Neural progenitor cell (in vitro differentiated cells): ENCODE data around the gene SBSN. TPM values are rescaled to one million over a fixed set of nuclear protein-coding genes. Genes with fewer than 3 reads are reported as not detected.
"Not testable (repeated sequence)": the region's sequence is repeated elsewhere in the genome, so short reads cannot be mapped to it uniquely, and the experiment has no call there.

ENCODE experiments used
- DNase-seq: peaks from one replicate; pipeline ENCODE4 v3.0.0-alpha.2; 2016; ENCODE audit warnings: low spot score
- H2AFZ ChIP-seq: fragments of 200-600 bp; sonication (generic); replicated peaks from 2 replicates; pipeline ENCODE4 v1.6.1; 2016; ENCODE audit warnings: antibody characterized with exemption
- H3F3A ChIP-seq: fragments of 200-600 bp; sonication (generic); 2 replicates; pipeline ENCODE4 v1.6.1; 2016; ENCODE audit warnings: antibody characterized with exemption, low read depth
- H3K27ac ChIP-seq: fragments of 200-600 bp; sonication (generic); 2 replicates; pipeline ENCODE4 v1.5.1; 2016; ENCODE audit warnings: mild to moderate bottlenecking
- H3K27me3 ChIP-seq: fragments of 200-600 bp; sonication (generic); 2 replicates; pipeline ENCODE4 v1.6.1; 2016; ENCODE audit warnings: mild to moderate bottlenecking, moderate library complexity
- H3K36me3 ChIP-seq: fragments of 200-600 bp; sonication (generic); 2 replicates; pipeline ENCODE4 v1.5.1; 2016
- H3K4me1 ChIP-seq: fragments of 200-600 bp; sonication (generic); 2 replicates; pipeline ENCODE4 v1.6.1; 2016; ENCODE audit warnings: mixed run types
- H3K4me2 ChIP-seq: fragments of 200-600 bp; sonication (generic); 2 replicates; pipeline ENCODE4 v1.6.1; 2016
- H3K4me3 ChIP-seq: fragments of 200-600 bp; sonication (generic); 2 replicates; pipeline ENCODE4 v1.5.1; 2016
- H3K79me2 ChIP-seq: fragments of 200-600 bp; sonication (generic); 2 replicates; pipeline ENCODE4 v1.6.1; 2016; ENCODE audit warnings: low read depth
- H3K9ac ChIP-seq: fragments of 200-600 bp; sonication (generic); 2 replicates; pipeline ENCODE4 v1.6.1; 2016
- H3K9me3 ChIP-seq: fragments of 200-600 bp; sonication (generic); 2 replicates; pipeline ENCODE4 v1.5.1; 2016; ENCODE audit warnings: low read depth
- H4K20me1 ChIP-seq: fragments of 200-600 bp; sonication (generic); 2 replicates; pipeline ENCODE4 v1.6.1; 2016; ENCODE audit warnings: low read depth
- H3K27ac Mint-ChIP-seq: 3 replicates; pipeline ENCODE4 v1.8.0; 2021; ENCODE audit warnings: mixed read lengths
- H3K27me3 Mint-ChIP-seq: 2 replicates; pipeline ENCODE4 v1.8.0; 2022; ENCODE audit warnings: low read depth, mild to moderate bottlenecking, inconsistent platforms, moderate library complexity, mixed read lengths; ENCODE audit not compliant: insufficient read depth
- H3K36me3 Mint-ChIP-seq: 3 replicates; pipeline ENCODE4 v1.8.0; 2021; ENCODE audit warnings: mixed read lengths
- H3K4me1 Mint-ChIP-seq: 3 replicates; pipeline ENCODE4 v1.8.0; 2021; ENCODE audit warnings: mixed read lengths
- H3K4me3 Mint-ChIP-seq: 3 replicates; pipeline ENCODE4 v1.8.0; 2021; ENCODE audit warnings: mild to moderate bottlenecking, moderate library complexity, mixed read lengths
- H3K9me3 Mint-ChIP-seq: 3 replicates; pipeline ENCODE4 v1.8.0; 2020; ENCODE audit warnings: mixed read lengths
- EZH2 ChIP-seq: fragments of 200-600 bp; sonication (generic); IDR thresholded peaks from 2 replicates; pipeline ENCODE4 v1.6.1; 2017; ENCODE audit warnings: antibody characterized with exemption, mild to moderate bottlenecking, moderate library complexity
- EZH2phosphoT487 ChIP-seq: fragments of 200-600 bp; sonication (generic); IDR thresholded peaks from 2 replicates; pipeline ENCODE4 v1.6.1; 2017; ENCODE audit warnings: antibody characterized with exemption
- total RNA-seq: library from RNA; depleted of rRNA; stranded (reverse); fragments of >200 nt; gene quantifications from 2 replicates; pipeline ENCODE4 v1.2.3, GENCODE V29; 2015; ENCODE audit warnings: low replicate concordance
- TF ChIP-seq, protein P1 (sequence below): fragments of 200-600 bp; sonication (generic); IDR thresholded peaks from 2 replicates; pipeline ENCODE4 v1.5.1; 2017; ENCODE audit warnings: antibody characterized with exemption, mild to moderate bottlenecking

SBSN gene
- total RNA-seq, 1 donor from 2014 or later, result not detected

DNA sequence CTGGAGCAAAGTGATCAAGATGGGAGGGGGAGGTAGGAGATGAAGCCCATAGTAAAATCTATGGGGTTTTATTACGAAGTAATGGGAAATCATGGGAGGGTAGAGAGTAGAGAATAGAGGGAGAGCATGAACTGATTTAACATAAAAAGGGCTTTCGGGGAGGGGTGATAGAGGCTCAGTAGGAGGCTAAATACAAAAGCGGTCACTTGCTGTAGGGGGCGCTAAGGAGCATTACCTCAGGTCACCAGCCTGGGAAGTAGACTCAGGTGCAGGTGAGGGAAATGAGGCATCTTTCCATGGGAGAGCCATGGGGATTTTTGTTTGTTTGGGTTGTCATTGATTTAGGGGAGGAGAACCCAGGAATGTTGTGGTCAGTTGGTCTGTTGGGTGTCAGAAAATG lies 52.0 kb downstream of the SBSN start:
- DNase-seq, result peak; percentile 35
- H3K79me2 ChIP-seq, result no peaks in the 10 kb centered on the region
- Mint-ChIP-seq H3K4me3 (peak overlapping the region; percentile 8), H3K27ac (no peak overlapping the region), H3K36me3 (no peaks in the 10 kb centered on the region), H3K9me3 (no peaks in the 10 kb centered on the region), H3K4me1 (no peaks in the 10 kb centered on the region), H3K27me3 (peaks cover 4% of the 10 kb centered on the region)
- no peak overlapping the region for H2AFZ ChIP-seq
- no peaks in the 10 kb centered on the region for H3F3A ChIP-seq
- H3K4me3 ChIP-seq, result no peak overlapping the region
- H3K9me3 ChIP-seq, result no peaks in the 10 kb centered on the region
- peaks cover 2% of the 10 kb centered on the region for H3K4me1 ChIP-seq
- H3K9ac ChIP-seq, result no peak overlapping the region
- H3K27ac ChIP-seq, result no peak overlapping the region
- no peaks in the 10 kb centered on the region for H3K36me3 ChIP-seq
- H3K4me2 ChIP-seq, result no peak overlapping the region
- TF ChIP-seq EZH2 (no peak), EZH2phosphoT487 (no peak)
- TF ChIP-seq, protein P1, sequence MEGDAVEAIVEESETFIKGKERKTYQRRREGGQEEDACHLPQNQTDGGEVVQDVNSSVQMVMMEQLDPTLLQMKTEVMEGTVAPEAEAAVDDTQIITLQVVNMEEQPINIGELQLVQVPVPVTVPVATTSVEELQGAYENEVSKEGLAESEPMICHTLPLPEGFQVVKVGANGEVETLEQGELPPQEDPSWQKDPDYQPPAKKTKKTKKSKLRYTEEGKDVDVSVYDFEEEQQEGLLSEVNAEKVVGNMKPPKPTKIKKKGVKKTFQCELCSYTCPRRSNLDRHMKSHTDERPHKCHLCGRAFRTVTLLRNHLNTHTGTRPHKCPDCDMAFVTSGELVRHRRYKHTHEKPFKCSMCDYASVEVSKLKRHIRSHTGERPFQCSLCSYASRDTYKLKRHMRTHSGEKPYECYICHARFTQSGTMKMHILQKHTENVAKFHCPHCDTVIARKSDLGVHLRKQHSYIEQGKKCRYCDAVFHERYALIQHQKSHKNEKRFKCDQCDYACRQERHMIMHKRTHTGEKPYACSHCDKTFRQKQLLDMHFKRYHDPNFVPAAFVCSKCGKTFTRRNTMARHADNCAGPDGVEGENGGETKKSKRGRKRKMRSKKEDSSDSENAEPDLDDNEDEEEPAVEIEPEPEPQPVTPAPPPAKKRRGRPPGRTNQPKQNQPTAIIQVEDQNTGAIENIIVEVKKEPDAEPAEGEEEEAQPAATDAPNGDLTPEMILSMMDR, result peak; percentile 54
- no peaks in the 10 kb centered on the region for H3K27me3 ChIP-seq
- H4K20me1 ChIP-seq, result no peaks in the 10 kb centered on the region

DNA sequence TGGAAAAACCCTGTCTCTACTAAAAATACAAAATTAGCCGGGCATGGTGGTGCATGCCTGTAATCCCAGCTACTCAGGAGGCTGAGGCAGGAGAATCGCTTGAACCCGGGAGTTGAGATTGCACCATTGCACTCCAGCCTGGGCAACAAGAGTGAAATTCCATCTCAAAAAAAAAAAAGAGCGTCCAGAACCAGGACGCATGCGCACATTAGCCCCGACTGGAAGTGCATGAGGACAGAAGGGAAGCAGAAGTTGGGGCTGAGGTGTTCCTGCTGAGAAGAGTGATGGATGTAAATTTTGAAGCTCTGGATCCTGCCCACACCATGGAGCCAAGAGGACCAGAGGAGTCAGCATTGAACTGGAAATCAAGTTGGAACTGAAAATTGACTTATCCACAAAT lies 53.5 kb downstream of the SBSN start:
- not testable (repeated sequence) for H3F3A ChIP-seq

DNA sequence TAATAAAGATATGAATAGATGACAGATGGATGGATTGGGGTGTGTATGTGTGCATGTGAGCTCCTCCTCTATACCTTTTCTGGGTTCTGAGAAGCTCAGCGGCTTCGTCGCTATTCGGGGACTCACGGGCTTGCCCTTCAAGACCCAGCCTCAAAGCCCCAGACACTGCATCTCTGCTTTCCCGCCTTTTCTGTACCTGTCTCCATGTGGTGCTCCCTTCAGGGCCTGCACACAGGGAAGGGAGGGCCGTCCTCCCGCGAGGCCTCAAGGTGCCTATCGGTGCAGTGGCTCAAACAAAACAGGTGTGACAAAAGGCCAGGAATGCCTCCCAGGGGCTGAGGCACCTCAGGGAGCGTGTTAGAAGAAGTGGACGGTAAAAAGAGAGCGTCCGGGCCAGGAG lies 54.0 kb downstream of the SBSN start:
- no peak for TF ChIP-seq EZH2phosphoT487
- TF ChIP-seq EZH2, result no peak
- TF ChIP-seq, protein P1, result no peak
- H2AFZ ChIP-seq, result no peak overlapping the region
- peaks cover 8% of the 10 kb centered on the region for H3K4me1 ChIP-seq
- H3K27me3 ChIP-seq, result no peaks in the 10 kb centered on the region
- no peaks in the 10 kb centered on the region for H4K20me1 ChIP-seq
- H3K36me3 ChIP-seq, result no peaks in the 10 kb centered on the region
- H3K4me1 Mint-ChIP-seq, result no peaks in the 10 kb centered on the region
- no peaks in the 10 kb centered on the region for H3K9me3 ChIP-seq
- H3K36me3 Mint-ChIP-seq, result no peaks in the 10 kb centered on the region
- H3K79me2 ChIP-seq, result no peaks in the 10 kb centered on the region
- DNase-seq, result no peak
- no peak overlapping the region for H3K9ac ChIP-seq
- H3K9me3 Mint-ChIP-seq, result no peaks in the 10 kb centered on the region
- H3F3A ChIP-seq, result no peaks in the 10 kb centered on the region
- no peak overlapping the region for H3K4me3 Mint-ChIP-seq
- no peak overlapping the region for H3K27ac Mint-ChIP-seq
- H3K4me3 ChIP-seq, result no peak overlapping the region
- H3K4me2 ChIP-seq, result no peak overlapping the region
- no peak overlapping the region for H3K27ac ChIP-seq
- H3K27me3 Mint-ChIP-seq, result peaks cover 4% of the 10 kb centered on the region

More for the DNA sequence above, 53.5 kb downstream of the SBSN start:
- not testable (repeated sequence) for H3K27me3 Mint-ChIP-seq, H3K9me3 ChIP-seq, H3K4me1 ChIP-seq, H3K9ac ChIP-seq, H3K36me3 Mint-ChIP-seq, H2AFZ ChIP-seq, H3K4me2 ChIP-seq, H3K27ac ChIP-seq, H3K4me3 ChIP-seq, H3K36me3 ChIP-seq, H3K4me1 Mint-ChIP-seq, H3K79me2 ChIP-seq, H3K27me3 ChIP-seq, H4K20me1 ChIP-seq, H3K27ac Mint-ChIP-seq, H3K9me3 Mint-ChIP-seq, DNase-seq
- peak overlapping the region; percentile 46 for H3K4me3 Mint-ChIP-seq

Other genes with a start within 250 kb of the SBSN start
- gene HAMP, start 245.8 kb downstream of the SBSN start, total RNA-seq, result 0.30 TPM in 1 of 2 replicates, not detected in the other
- not detected in 2 replicates for gene MAG, start 236.2 kb downstream of the SBSN start, total RNA-seq
- gene CD22, start 199.1 kb downstream of the SBSN start, total RNA-seq, result 0.62 TPM in 1 of 2 replicates, not detected in the other
- 0.06 TPM in 1 of 2 replicates, not detected in the other for gene FFAR1, start 180.4 kb downstream of the SBSN start, total RNA-seq
- gene FFAR3, start 169.9 kb downstream of the SBSN start, total RNA-seq, result not detected in 2 replicates
- gene GPR42, start 157.2 kb downstream of the SBSN start, total RNA-seq, result not detected in 2 replicates
- gene FFAR2, start 80.1 kb downstream of the SBSN start, total RNA-seq, result not detected in 2 replicates
- gene KRTDAP, start 37.8 kb downstream of the SBSN start, total RNA-seq, result not detected in 2 replicates
- 175 and 208 TPM in 2 replicates for gene DMKN, start 14.7 kb downstream of the SBSN start, total RNA-seq
- gene GAPDHS, start 5.1 kb upstream of the SBSN start, total RNA-seq, result not detected in 2 replicates
- gene TMEM147, start 17.3 kb upstream of the SBSN start, total RNA-seq, result 57.8 and 81.7 TPM in 2 replicates
- gene ATP4A, start 35.3 kb upstream of the SBSN start, total RNA-seq, result 0.12 TPM in 1 of 2 replicates, not detected in the other
- 0.34 TPM in 1 of 2 replicates, not detected in the other for gene PMIS2, start 57.9 kb upstream of the SBSN start, total RNA-seq
- 12.4 and 27.8 TPM in 2 replicates for gene HAUS5, start 84.4 kb upstream of the SBSN start, total RNA-seq
- gene RBM42, start 100.7 kb upstream of the SBSN start, total RNA-seq, result 20.1 and 53.7 TPM in 2 replicates
- 0.71 TPM in 1 of 2 replicates, not detected in the other for gene ETV2, start 113.4 kb upstream of the SBSN start, total RNA-seq
- gene COX6B1, start 120.0 kb upstream of the SBSN start, total RNA-seq, result 403 and 511 TPM in 2 replicates
- gene UPK1A, start 138.2 kb upstream of the SBSN start, total RNA-seq, result 1.3 TPM in 1 of 2 replicates, not detected in the other
- not detected in 2 replicates for gene ZBTB32, start 176.2 kb upstream of the SBSN start, total RNA-seq
- 12.6 and 16.0 TPM in 2 replicates for gene KMT2B, start 189.7 kb upstream of the SBSN start, total RNA-seq
- 5.0 and 9.2 TPM in 2 replicates for gene IGFLR1, start 214.1 kb upstream of the SBSN start, total RNA-seq
- gene U2AF1L4, start 217.1 kb upstream of the SBSN start, total RNA-seq, result 17.2 and 27.9 TPM in 2 replicates
- 10.9 and 29.6 TPM in 2 replicates for gene PSENEN, start 217.3 kb upstream of the SBSN start, total RNA-seq
- gene LIN37, start 220.3 kb upstream of the SBSN start, total RNA-seq, result 11.4 and 12.4 TPM in 2 replicates
- not detected in 2 replicates for gene HSPB6, start 228.7 kb upstream of the SBSN start, total RNA-seq
- gene PROSER3, start 229.9 kb upstream of the SBSN start, total RNA-seq, result 7.1 and 13.4 TPM in 2 replicates
- gene ARHGAP33, start 247.3 kb upstream of the SBSN start, total RNA-seq, result 6.5 and 15.1 TPM in 2 replicates